22Rv1 (cell line): ENCODE data around the gene ICE2.

Experiments used
- CTCF ChIP-seq: fragments of 450-650 bp; IDR thresholded peaks from 2 replicates; pipeline ENCODE4 v1.5.1; 2017; ENCODE audit warnings: mild to moderate bottlenecking
- ZFX ChIP-seq: fragments of 450-650 bp; IDR thresholded peaks from 2 replicates; pipeline ENCODE4 v1.6.1; 2017; ENCODE audit warnings: antibody characterized with exemption, borderline replicate concordance

GRCh38 chr15:60460931-60461330, 18.0 kb downstream of the ICE2 start:
- TF ChIP-seq CTCF (no peak), ZFX (no peak)
